NCI-H460 (cell line): ENCODE data around the gene SNRK. TPM values are rescaled to one million over a fixed set of nuclear protein-coding genes. Genes with fewer than 3 reads are reported as not detected.
A peak's percentile ranks its signal among the peaks of the same experiment; 100 is the strongest.

Experiments used
- DNase-seq: peaks from one replicate; pipeline ENCODE4 v3.0.0-alpha.2; 2016; ENCODE audit warnings: low read depth; ENCODE audit errors: extremely low read depth
- total RNA-seq: library from RNA; depleted of rRNA; stranded (reverse); fragments of >200 nt; shearing (Covaris generic); gene quantifications from 2 replicates; pipeline ENCODE4 v1.2.3, GENCODE V29; 2014

SNRK gene
- total RNA-seq, 1 experiment from 2014 or later: 9.3 TPM

- DNase-seq: no peak
Observed at GRCh38 chr3:43307226-43307625, 20.9 kb downstream of the SNRK start.

DNA sequence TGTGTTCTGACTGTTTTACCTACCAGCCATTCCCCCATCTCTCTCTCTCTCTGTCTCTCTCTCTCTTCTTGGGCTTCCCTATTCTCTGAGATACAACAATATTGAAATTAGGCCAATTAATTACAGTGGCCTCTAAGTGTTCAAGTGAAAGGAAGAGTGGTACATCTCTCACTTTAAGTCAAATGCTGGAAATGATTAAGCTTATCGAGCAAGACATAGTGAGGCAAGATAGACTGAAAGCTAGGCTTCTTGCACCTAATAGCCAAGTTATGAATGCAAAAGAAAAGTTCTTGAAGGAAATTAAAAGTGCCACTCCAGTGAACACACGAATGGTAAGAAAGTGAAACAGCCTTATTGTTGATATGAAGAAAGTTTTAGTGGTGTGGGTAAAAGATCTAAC, 21.3 kb downstream of the SNRK start:
- no peak for DNase-seq

GRCh38 chr3:43309372-43310305, 23.3 kb downstream of the SNRK start:
- DNase-seq: no peak

- DNase-seq: no peak
Observed at GRCh38 chr3:43316783-43317460, 30.6 kb downstream of the SNRK start.

GRCh38 chr3:43317461-43318316, 31.3 kb downstream of the SNRK start:
- no peak for DNase-seq

DNA sequence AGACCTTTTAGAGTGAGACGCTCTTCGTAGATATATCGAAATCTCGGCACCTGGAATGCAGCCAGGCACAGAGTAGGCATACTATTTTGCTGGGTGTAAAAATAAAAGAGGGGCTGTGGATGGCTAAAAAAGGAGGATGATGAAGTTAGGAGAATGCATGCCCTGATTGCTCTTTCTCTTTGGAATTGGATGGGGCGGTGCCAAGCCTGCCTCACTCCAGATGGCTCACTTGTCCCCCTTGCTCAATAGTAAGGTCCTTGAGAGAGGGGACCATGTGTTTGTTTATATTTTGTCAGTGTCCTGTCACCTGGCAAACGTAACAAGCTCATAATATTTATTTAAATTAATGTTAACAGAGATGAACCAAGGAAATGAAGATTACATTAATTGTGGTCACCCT, 33.0 kb downstream of the SNRK start:
- DNase-seq: no peak

- no peak for DNase-seq
Observed at GRCh38 chr3:43319794-43320193, 33.5 kb downstream of the SNRK start.

GRCh38 chr3:43320288-43320687, 33.9 kb downstream of the SNRK start:
- no peak for DNase-seq

GRCh38 chr3:43323541-43323940, 37.2 kb downstream of the SNRK start:
- DNase-seq: no peak

DNA sequence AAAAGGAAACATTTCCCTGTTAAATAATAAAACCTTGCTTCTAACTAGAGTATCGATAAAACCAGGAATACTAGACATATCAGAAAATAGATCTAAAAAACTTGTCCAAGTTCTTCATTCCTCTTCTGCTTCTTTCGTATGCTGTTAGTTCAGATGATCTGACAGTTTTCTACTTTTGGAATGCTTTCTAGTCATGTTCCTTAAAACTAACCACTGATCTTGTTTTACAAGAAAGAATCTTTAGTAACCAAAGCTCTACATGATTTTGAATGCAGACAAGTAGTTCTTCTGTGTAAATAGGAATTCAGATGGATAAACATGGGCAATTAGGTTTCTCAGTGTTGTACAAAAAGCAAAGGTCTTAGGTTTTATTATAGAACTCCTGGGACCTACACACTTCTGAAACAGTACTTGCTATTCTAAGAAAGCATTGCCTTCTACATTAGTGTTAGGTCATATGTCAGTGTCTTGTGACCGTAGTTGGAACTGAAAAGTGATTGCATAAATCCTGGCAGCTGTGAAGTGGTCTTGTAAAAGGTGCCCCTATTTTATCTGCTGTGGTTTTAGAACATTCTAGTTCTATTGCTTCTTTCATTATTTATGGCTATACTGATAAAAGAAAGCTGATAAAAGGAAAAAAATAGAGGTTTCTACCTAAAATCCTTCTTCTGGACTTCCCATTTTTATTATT, 40.7 kb downstream of the SNRK start:
- no peak for DNase-seq

DNA sequence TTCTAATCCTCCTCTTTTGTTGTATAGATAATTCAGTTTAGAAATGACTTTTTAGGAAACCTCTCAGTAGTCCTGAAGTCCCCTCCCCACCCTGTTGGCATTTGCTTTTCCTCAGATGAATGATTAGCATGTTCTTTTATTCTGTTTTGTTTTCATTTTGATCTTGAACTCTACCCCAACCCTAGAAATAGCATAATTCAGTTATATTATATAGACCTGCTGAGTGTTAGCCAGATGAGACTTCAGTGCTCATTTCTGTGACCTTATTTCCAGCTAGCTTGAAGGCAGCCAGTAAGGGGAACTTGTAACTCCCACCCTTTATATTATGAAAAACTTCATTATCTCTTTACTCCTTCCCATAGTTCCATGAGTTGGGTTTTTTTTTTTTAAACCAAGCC, 41.2 kb downstream of the SNRK start:
- DNase-seq: no peak

GRCh38 chr3:43328653-43329052, 42.3 kb downstream of the SNRK start:
- no peak for DNase-seq

GRCh38 chr3:43330981-43331380, 44.6 kb downstream of the SNRK start:
- DNase-seq: no peak

DNA sequence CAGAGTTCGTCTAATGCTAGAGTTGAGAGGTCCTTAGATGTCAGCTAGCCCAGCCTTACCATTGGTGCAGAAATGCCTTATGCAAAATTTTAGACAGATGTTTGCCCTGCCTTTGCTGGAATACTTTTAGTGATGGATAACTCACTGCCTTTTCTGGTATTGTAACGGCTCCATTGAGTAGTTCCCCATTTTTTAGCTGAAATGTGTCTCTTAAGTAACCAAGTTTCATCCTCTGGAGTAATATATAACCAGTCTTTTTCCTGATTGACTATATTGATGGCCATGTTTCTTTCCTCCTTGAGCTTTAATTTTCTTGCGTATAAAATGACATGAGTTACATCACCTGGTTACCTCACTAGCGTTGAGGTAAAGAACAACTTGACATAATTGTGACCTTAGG, 45.0 kb downstream of the SNRK start:
- no peak for DNase-seq

GRCh38 chr3:43334976-43335375, 48.6 kb downstream of the SNRK start:
- no peak for DNase-seq

GRCh38 chr3:43335799-43336198, 49.5 kb downstream of the SNRK start:
- no peak for DNase-seq

GRCh38 chr3:43338295-43338694, 52.0 kb downstream of the SNRK start:
- DNase-seq: peak; percentile 5

- no peak for DNase-seq
Observed at GRCh38 chr3:43340403-43340802, 54.1 kb downstream of the SNRK start.

DNA sequence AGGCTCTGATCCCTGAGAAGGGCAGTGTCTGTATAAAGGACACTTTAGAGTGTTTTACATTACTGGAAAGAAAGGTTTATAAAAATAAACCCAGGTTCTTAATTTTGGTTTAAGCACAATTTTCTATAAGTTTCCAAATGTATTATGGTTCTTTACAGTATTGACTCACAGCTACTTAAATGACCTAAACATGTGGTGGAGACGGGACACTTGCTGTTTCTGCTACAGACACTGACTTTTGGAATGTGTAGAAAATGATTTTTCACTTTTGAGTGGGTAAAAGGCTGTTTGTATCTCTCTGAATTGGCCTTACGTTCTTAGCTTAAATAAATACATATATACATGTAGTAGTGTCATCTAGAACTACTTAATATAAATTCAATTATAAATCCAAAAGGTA, 55.4 kb downstream of the SNRK start:
- DNase-seq: no peak

- no peak for DNase-seq
Observed at GRCh38 chr3:43343185-43343584, 56.8 kb downstream of the SNRK start.

- DNase-seq: no peak
Observed at GRCh38 chr3:43343815-43344214, 57.5 kb downstream of the SNRK start.
